ENCODE data around the gene KIF1A. TPM values are rescaled to one million over a fixed set of nuclear protein-coding genes. Genes with fewer than 3 reads are reported as not detected.

Gene KIF1A
- total RNA-seq, 1 donor from 2014 or later: 0.37 TPM

- H3K36me3 Mint-ChIP-seq (ENCODE audit: low read depth): no peaks in the 10 kb centered on the region
- no peak for DNase-seq
- intact Hi-C loops (cut with micrococcal nuclease): no loop called here
- no peaks in the 10 kb centered on the region for H3K9me3 Mint-ChIP-seq
- H3K27ac Mint-ChIP-seq: no peak overlapping the region
- H3K27me3 Mint-ChIP-seq: no peaks in the 10 kb centered on the region
- no peak overlapping the region for H3K4me3 Mint-ChIP-seq
- no peaks in the 10 kb centered on the region for H3K4me1 Mint-ChIP-seq
These were observed 26.5 kb downstream of the KIF1A start for GRCh38 chr2:240793313-240794177.

- Mint-ChIP-seq H3K27me3 (no peaks in the 10 kb centered on the region), H3K36me3 (ENCODE audit: low read depth) (no peaks in the 10 kb centered on the region), H3K4me1 (no peaks in the 10 kb centered on the region), H3K9me3 (no peaks in the 10 kb centered on the region), H3K4me3 (no peak overlapping the region), H3K27ac (no peak overlapping the region)
- intact Hi-C loops (cut with micrococcal nuclease): no loop called here
- DNase-seq: no peak
These were observed 27.2 kb downstream of the KIF1A start for GRCh38 chr2:240792629-240793312.

GRCh38 chr2:240791821-240792628 lies 28.0 kb downstream of the KIF1A start:
- Mint-ChIP-seq H3K9me3 (no peaks in the 10 kb centered on the region), H3K27ac (no peak overlapping the region), H3K27me3 (no peaks in the 10 kb centered on the region), H3K4me1 (no peaks in the 10 kb centered on the region), H3K4me3 (no peak overlapping the region), H3K36me3 (ENCODE audit: low read depth) (no peaks in the 10 kb centered on the region)
- intact Hi-C loops (cut with micrococcal nuclease): no loop called here
- no peak for DNase-seq

GRCh38 chr2:240791221-240791800 lies 28.7 kb downstream of the KIF1A start:
- no peak overlapping the region for H3K4me3 Mint-ChIP-seq
- no peaks in the 10 kb centered on the region for H3K9me3 Mint-ChIP-seq
- intact Hi-C loops (cut with micrococcal nuclease): no loop called here
- no peaks in the 10 kb centered on the region for H3K4me1 Mint-ChIP-seq
- no peaks in the 10 kb centered on the region for H3K27me3 Mint-ChIP-seq
- no peak overlapping the region for H3K27ac Mint-ChIP-seq
- DNase-seq: no peak
- H3K36me3 Mint-ChIP-seq (ENCODE audit: low read depth): no peaks in the 10 kb centered on the region

- intact Hi-C loops (cut with micrococcal nuclease): no loop called here
- DNase-seq: no peak
- H3K4me3 Mint-ChIP-seq: no peak overlapping the region
- no peaks in the 10 kb centered on the region for H3K9me3 Mint-ChIP-seq
- no peaks in the 10 kb centered on the region for H3K36me3 Mint-ChIP-seq (ENCODE audit: low read depth)
- no peak overlapping the region for H3K27ac Mint-ChIP-seq
- no peaks in the 10 kb centered on the region for H3K4me1 Mint-ChIP-seq
- H3K27me3 Mint-ChIP-seq: no peaks in the 10 kb centered on the region
These were observed 29.4 kb downstream of the KIF1A start for GRCh38 chr2:240790370-240791220.

- H3K27ac Mint-ChIP-seq: no peak overlapping the region
- DNase-seq: no peak
- no peaks in the 10 kb centered on the region for H3K27me3 Mint-ChIP-seq
- H3K4me1 Mint-ChIP-seq: no peaks in the 10 kb centered on the region
- no peaks in the 10 kb centered on the region for H3K36me3 Mint-ChIP-seq (ENCODE audit: low read depth)
- intact Hi-C loops (cut with micrococcal nuclease): no loop called here
- H3K9me3 Mint-ChIP-seq: no peaks in the 10 kb centered on the region
- H3K4me3 Mint-ChIP-seq: no peak overlapping the region
These were observed 30.3 kb downstream of the KIF1A start for GRCh38 chr2:240789501-240790369.

- intact Hi-C loops (cut with micrococcal nuclease): no loop called here
- DNase-seq: no peak
- Mint-ChIP-seq H3K36me3 (ENCODE audit: low read depth) (no peaks in the 10 kb centered on the region), H3K27ac (no peak overlapping the region), H3K4me1 (no peaks in the 10 kb centered on the region), H3K27me3 (no peaks in the 10 kb centered on the region), H3K9me3 (no peaks in the 10 kb centered on the region), H3K4me3 (no peak overlapping the region)
These were observed 31.0 kb downstream of the KIF1A start for GRCh38 chr2:240789051-240789453.

GRCh38 chr2:240788482-240788881 lies 31.5 kb downstream of the KIF1A start:
- H3K36me3 Mint-ChIP-seq (ENCODE audit: low read depth): no peaks in the 10 kb centered on the region
- no peaks in the 10 kb centered on the region for H3K27me3 Mint-ChIP-seq
- no peak for DNase-seq
- H3K4me3 Mint-ChIP-seq: no peak overlapping the region
- H3K9me3 Mint-ChIP-seq: no peaks in the 10 kb centered on the region
- no peak overlapping the region for H3K27ac Mint-ChIP-seq
- intact Hi-C loops (cut with micrococcal nuclease): no loop called here
- no peaks in the 10 kb centered on the region for H3K4me1 Mint-ChIP-seq

- no peaks in the 10 kb centered on the region for H3K4me1 Mint-ChIP-seq
- no peak overlapping the region for H3K27ac Mint-ChIP-seq
- no peaks in the 10 kb centered on the region for H3K27me3 Mint-ChIP-seq
- no peaks in the 10 kb centered on the region for H3K9me3 Mint-ChIP-seq
- intact Hi-C loops (cut with micrococcal nuclease): no loop called here
- no peak overlapping the region for H3K4me3 Mint-ChIP-seq
- no peak for DNase-seq
- no peaks in the 10 kb centered on the region for H3K36me3 Mint-ChIP-seq (ENCODE audit: low read depth)
These were observed 32.2 kb downstream of the KIF1A start for GRCh38 chr2:240787521-240788472.

- Mint-ChIP-seq H3K9me3 (no peaks in the 10 kb centered on the region), H3K4me1 (no peaks in the 10 kb centered on the region), H3K27ac (no peak overlapping the region), H3K27me3 (no peaks in the 10 kb centered on the region), H3K4me3 (no peak overlapping the region), H3K36me3 (ENCODE audit: low read depth) (no peaks in the 10 kb centered on the region)
- no peak for DNase-seq
- intact Hi-C loops (cut with micrococcal nuclease): no loop called here
These were observed 33.1 kb downstream of the KIF1A start for GRCh38 chr2:240786871-240787311.

GRCh38 chr2:240786355-240786841 lies 33.6 kb downstream of the KIF1A start:
- H3K4me3 Mint-ChIP-seq: no peak overlapping the region
- intact Hi-C loops (cut with micrococcal nuclease): no loop called here
- H3K27ac Mint-ChIP-seq: no peak overlapping the region
- no peak for DNase-seq
- H3K9me3 Mint-ChIP-seq: no peaks in the 10 kb centered on the region
- no peaks in the 10 kb centered on the region for H3K27me3 Mint-ChIP-seq
- no peaks in the 10 kb centered on the region for H3K36me3 Mint-ChIP-seq (ENCODE audit: low read depth)
- no peaks in the 10 kb centered on the region for H3K4me1 Mint-ChIP-seq

All from activated CD4-positive, alpha-beta T cell treated with anti-CD3 and anti-CD28 coated beads, Interleukin-2, amount 10 ng/mL, durations not matched to agents 24 days and 14 days (primary cell).